ENCODE results near the gene NRG3.

- TF ChIP-seq POLR2A (IDR thresholded peaks at IDR 0.05) (no peak), CTCF (IDR thresholded peaks at IDR 0.05) (no peak)
Measured at GRCh38 chr10:82908751-82909150, 1033.8 kb downstream of the NRG3 start.
